GM19351 (cell line): Measurements from ENCODE around the gene OLFM2.
"Not testable (repeated sequence)": the region's sequence is repeated elsewhere in the genome, so short reads cannot be mapped to it uniquely, and the experiment has no call there.

ENCODE experiments used
- ATAC-seq: cut with Tn5 transposase; IDR thresholded peaks from one replicate; pipeline ENCODE4 v1.9.1; 2021; ENCODE audit warnings: mild to moderate bottlenecking, moderate library complexity; ENCODE audit not compliant: unreplicated experiment

OLFM2 gene

DNA sequence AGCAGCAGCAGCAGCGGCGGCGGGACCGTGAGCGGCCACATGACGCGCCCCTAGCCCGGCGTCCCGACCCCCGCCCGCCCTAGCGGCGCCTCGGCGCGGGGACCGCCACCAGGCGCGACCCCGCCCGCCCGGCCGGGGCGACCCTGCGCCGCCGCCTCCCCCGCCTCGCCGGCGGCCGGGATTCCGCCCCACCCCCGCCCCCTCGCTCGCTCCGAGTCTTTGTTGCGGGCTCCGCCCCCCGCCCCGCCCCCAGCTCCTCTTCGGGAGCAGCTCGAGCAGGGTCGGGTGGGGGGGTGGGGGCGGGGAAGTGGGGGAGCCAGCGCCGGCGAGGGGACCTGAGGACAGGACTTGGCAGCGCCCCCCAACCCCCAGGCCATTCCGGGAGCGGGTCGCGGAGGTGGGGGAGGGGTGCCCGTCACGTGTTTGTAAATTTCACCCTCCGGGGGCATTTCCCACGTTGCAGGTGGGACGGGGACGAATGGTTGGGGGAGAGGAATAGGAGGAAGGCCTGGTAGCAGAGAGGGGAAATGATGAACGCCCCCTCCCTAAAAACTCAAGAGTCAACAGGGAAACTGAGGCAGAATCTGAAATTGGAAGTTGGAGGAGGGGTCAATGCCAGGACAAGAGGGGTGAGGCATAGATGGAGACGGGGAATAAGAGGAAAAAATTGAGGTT is at the start of gene OLFM2:
TSS of gene OLFM2 (minus strand) at position 190 of the 675 bp plus-strand sequence. CDS start at position 41, 149 bp downstream.
- no peak for ATAC-seq

DNA sequence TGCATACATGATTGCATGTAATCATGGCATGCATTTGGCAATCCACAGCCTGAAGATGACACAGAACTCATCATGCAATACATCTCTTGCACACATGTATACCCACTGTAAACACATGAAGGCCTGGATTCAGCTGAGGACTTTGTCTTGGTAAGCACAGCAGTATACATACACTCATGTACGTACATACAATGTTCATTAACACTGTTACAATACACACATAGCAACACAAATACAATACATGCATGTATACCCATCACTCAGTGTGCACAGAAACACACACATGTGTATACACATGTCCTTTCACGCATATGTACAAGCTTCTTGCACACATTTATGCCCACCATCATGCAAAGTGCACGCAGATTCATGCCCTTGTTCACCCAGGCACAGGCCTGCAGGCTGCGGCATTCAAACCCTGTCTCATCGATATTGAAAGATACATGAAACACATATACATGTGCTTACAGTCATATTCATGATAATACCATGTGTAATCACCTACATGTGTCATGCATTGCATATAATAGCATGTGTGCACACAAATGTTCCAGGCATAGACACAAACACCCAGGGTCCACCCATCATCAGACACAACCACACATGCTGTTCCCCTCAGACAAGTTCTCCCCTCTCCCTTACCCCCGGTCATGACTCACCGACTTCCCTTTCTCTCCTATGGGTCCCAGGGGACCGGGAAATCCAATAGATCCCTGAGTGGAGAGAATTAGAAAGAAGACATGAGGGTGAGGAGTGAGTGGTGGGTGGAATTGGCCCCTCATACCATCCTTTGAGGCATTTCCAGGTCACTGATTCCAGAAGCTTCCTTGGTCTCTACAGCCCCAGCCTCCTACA is 45.3 kb upstream of the OLFM2 start:
- ATAC-seq, result no peak

- ATAC-seq, result no peak
Measured at GRCh38 chr19:9972103-9972502, 35.8 kb upstream of the OLFM2 start.

DNA sequence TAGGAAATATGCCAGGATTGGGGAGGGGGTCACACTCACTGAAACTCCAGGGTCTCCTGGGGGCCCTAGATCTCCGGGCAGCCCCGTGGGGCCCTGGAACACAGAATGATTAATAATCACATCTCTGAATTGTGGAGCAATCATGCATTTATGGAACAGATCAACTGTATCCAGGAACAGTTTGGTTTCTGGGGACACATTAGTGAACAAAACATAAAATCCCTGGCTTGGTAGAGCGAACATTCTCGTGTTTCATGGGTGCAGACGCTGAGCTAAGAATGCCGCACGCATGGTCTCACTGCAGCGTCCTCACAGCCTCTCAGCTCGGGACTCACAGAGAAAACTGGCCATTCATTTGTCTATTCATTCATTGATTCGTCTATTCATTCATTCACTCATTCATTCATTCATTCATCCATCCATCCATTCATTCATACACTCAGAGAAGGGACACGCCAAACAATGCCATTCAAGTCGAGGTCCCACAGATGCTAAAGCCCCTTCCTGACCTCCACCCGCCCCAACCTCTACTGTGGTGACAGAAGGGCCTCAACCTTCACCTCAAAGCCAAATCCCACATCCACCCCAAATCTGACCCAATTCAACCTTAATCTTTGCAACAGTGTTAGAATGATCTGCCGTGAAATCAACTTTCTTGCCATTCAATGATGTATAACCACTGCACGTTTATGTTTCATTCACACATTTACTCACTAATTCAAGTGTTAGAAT is 35.0 kb upstream of the OLFM2 start:
- ATAC-seq, result no peak

DNA sequence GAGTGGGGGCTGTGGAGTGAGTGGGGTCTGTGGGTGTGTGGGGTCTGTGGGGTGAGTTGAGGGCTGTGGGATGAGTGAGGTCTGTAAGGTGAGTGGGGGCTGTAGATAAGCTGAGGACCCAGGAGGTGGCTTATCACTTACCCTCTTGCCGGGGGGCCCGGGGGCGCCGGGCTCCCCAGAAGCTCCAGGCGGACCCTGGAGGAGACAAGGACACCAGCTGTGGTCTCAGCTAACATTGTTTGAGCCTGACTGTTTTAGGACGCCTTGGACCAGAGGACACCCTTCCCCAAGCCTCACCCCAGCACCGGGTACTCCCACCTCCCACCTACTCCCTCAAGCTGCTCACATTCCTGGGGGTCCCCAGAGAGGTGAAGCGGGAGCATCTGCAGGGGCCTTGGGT is 34.2 kb upstream of the OLFM2 start:
- no peak for ATAC-seq

GRCh38 chr19:9969688-9969975 is 33.3 kb upstream of the OLFM2 start:
- ATAC-seq, result no peak

DNA sequence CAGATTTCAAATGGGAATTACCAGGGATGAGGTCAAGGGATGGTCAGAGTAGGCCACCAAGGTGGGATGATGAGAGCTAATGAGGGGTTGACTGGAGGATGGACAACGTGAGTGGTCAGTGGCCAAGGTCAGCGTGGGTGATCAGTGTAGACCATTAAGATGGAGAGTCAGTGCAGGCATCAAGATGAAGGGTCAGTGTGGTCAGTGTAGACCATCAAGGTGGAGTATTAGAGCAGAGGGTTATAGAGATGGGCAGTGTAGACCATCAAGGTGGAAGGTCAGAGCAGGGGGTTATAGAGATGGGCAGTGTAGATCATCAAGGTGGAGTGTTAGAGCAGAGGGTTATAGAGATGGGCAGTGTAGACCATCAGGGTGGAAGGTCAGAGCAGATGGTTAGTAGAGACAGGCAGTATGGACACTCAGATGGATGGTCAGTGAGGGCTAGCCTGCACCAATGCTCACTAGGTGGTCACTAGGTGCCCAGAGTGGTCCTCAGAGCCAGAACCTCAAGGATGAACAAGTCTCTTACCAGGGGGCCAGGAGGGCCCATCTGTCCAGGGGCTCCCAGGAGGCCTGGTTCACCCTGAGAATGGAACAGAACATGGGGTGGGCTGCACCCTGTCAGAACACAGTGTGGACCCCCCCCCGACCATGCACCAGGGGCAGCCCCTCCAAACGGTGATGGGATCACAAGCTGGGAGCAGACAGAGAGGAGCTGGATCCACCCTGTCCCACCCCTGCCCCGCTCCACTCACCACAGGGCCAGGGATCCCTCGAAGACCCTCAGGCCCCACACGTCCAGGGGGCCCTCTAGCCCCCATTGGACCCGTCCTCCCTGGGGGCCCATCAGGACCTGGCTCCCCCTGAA is 32.7 kb upstream of the OLFM2 start:
- ATAC-seq, result no peak

DNA sequence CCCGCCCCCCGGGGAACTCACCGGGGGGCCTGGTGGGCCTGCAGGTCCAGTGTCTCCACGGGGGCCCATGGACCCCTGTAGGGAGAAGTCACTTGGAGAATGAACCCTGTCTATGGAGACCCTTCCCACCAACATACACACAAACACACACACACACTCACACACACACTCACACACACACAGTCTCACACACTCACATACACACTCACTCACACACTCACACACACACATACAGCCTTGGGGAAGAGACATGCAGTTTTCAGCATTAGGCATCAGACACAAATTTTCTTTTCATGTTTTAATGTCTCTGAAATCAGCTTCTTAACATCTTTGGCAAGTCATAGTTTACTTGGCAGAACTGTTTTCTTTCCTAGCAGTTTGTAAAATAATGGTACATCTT is 31.0 kb upstream of the OLFM2 start:
- no peak for ATAC-seq

DNA sequence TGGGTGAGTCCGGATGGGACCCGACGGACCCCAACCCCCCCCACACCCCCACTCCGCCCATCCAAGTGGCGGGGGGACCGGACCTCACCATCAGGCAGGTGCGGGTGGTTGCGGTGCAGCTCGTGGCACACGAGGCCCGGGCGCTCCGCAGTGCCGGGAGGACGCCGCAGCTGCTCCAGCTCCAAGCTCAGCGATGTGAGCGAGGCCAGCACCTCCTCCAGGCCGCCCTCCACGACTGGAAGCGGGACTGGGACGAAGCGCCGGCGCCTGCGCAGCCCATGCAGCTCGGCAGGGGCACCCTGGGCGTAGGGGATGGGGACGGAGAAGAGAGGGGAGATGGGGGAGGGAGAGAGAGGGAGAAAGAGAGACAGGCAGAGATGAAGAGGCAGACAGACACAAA is 30.1 kb upstream of the OLFM2 start:
- no peak for ATAC-seq

DNA sequence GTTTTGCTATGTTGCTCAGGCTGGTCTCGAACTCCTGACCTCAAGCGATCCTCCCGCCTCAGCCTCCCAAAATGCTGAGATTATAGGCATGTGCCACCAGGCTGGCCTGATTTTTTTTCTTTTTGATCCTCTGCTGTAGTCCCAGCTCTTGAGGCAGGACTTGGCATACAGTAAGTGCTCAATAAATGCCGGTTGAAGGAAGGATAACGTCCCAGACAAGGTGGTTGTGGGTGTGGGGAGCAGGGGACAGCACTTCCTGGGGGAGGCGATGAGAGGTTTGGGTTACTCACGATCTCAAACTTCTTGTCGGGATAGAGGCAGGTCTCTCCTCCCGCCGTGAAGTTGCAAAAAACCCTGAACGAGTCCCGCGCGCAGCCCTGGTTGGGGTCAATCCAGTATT is 29.7 kb upstream of the OLFM2 start:
- no peak for ATAC-seq

DNA sequence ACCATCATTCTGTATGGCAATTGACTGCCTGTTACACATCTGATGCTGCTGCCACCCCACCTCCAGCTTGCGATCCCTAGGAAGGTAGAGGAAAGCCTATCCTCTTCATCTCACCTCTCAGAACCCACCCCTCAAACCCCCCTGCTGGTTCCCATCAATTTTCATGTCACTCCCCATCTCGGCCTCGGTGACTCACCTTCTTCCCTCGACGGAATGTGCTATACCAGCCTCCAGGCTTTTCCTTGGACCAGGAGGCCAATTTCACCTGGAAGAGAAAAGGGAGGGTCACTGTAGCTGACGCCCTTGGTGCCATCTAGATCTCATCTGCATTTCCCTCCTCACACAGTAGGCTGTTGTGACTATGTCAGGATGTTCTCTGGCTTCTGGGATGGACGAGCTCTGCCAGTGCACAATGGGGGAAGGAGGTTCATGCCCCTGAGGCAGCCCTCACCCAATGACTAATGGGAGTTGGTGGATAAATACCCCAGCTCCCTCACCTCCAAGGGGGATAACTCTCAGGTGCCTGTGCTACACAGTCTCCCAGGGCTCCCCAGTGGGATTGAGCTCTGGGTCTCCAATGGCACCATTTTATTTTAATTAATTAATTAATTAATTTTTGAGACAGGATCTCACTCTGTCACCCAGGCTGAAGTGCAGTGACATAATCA is 26.4 kb upstream of the OLFM2 start:
- ATAC-seq, result no peak

DNA sequence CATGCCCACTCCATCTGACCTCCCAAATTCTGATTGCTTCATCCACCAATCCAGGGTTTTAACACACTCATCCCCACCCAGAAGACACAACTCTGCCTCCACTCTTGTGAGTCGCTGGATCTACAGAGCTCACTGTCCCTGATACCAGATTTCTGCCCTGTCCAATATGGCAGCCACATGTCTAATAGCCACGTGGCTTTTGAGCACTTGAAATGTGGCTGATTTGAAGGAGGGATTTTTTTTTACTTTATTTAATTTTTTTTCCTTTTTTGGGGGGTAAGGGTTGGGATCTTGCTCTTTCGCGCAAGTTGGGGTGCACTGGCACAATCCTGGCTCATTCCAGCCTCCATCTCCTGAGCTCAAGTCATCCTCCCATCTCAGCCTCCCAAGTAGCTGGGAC is 24.8 kb upstream of the OLFM2 start:
- ATAC-seq, result no peak

DNA sequence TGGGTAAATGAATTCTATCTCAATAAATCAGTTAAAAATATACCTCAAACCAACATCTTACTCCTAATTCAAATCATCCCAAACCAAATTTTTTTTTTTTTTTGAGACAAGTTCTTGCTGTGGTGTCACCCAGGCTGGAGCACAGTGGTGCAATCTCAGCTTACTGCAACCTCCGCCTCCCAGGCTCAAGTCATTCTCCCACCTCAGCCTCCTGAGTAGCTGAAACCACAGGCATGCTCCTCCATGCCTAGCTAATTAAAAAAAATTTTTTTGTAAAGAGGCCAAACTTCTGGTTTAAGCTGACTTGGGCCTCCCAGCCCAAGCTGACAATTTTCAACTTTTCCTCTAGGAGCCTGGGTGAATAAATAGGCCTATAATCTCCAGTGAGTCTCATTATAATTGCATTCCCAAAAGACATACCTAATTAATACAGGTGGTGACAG is 22.1 kb upstream of the OLFM2 start:
- ATAC-seq, result no peak

GRCh38 chr19:9956956-9957355 is 20.6 kb upstream of the OLFM2 start:
- ATAC-seq, result no peak

DNA sequence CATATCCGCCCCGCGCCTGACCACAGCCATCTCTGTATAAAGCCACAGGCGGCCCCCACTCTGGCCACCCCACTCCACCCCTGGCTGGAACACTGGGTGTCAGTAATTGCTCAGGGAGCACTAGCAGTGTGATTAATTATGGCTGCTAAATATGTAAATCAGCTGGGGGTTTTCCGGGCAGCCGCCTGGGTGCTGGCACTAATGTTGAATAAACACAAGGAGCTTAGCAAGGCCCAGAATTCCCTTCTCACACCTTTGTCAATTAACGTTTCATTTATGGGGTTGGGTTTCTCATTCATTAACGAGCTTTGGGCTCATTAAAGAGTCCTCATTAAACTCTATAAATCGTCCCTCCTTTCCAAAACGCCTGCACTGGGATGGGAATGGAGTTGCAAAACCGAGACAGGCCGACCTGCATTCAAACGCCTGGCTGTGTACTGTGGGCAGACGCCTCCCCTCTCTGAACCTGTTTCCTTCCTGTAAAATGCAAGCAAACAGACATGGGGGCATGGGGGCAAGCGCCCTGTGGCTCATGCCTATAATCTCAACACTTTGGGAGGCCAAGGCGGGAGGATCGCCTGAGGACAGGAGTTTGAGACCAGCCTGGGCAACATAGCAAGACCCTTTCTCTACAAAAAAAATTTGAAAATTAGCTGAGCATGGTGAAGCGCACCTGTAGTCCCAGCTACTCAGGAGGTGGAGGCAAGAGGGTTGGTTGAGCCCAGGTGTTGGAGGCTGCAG is 17.7 kb upstream of the OLFM2 start:
- ATAC-seq, result no peak

GRCh38 chr19:9952276-9952675 is 16.0 kb upstream of the OLFM2 start:
- ATAC-seq, result no peak

DNA sequence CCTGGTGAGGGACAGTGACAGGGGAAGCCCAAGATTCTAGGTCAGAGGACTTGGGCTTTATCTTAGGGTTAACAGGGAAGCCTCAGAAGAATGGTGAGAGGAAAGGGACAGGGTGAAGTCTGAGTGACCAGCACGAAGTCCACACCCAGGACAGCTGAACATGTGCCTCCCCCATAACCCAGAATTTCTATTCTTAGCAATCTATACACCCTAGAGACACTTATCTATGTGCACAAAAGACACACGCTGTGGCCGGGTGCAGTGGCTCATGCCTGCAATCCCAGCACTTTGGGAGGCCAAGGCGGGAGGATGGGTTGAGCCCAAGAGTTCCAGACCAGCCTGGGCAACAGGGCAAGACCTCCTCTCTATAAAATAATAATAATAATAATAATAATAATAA is 11.1 kb upstream of the OLFM2 start:
- no peak for ATAC-seq

DNA sequence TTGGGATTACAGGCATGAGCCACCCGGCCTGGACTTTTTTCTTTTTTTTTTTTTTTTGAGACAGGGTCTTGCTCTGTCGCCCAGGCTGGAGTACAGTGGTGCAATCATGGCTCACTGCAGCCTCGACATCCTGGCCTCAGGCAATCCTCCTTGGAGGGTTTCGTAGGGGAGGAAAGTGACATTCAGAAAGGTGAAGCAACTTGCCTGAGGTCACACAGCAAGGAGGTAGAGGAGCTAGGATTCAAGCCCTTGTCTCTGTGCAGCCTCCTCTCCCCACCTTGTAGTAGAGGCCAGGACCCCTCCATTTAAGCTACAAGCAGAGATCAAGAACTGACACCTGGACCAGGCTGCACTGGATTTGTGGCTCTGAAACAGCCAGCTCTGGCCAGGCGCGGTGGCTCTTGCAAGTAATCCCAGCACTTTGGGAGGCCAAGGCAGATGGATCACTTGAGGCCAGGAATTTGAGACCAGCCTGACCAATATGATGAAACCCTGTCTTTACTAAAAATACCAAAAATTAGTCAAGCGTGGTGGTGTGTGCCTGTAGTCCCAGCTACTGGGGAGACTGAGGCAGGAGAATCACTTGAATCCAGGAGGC is 10.3 kb upstream of the OLFM2 start:
- ATAC-seq, result not testable (repeated sequence)

- ATAC-seq, result no peak
Measured at GRCh38 chr19:9945319-9945966, 9.1 kb upstream of the OLFM2 start.
